H1 (cell line): ENCODE results near the gene KCNE1.

Experiments used
- EZH2 ChIP-seq: fragments of 200-600 bp; sonication (generic); IDR thresholded peaks from 2 replicates; pipeline ENCODE4 v1.7.1; 2012; ENCODE audit warnings: low read depth, mild to moderate bottlenecking, moderate library complexity, low read length, inconsistent platforms; ENCODE audit not compliant: severe bottlenecking
- KDM5A ChIP-seq: fragments of 200-600 bp; IDR thresholded peaks from 2 replicates; pipeline ENCODE4 v1.7.1; 2012; ENCODE audit warnings: mild to moderate bottlenecking, low read length, inconsistent platforms, mixed read lengths
- POLR2A ChIP-seq, 2 experiments: IDR thresholded peaks; 1 replicate in 1 of 2; 2 replicates in 1 of 2; pipeline ENCODE4 v1.6.1; 2011; ENCODE audit warnings: low read depth in 2 of 2, low read length in 2 of 2, mild to moderate bottlenecking in 2 of 2; ENCODE audit errors: control extremely low read depth in 1 of 2
- POLR2AphosphoS5 ChIP-seq: IDR thresholded peaks from 2 replicates; pipeline ENCODE4 v1.6.1; 2011; ENCODE audit warnings: low read depth, low read length
- RXRA ChIP-seq: IDR thresholded peaks from 2 replicates; pipeline ENCODE4 v1.6.1; 2011; ENCODE audit warnings: low read depth, mild to moderate bottlenecking, low read length, moderate library complexity; ENCODE audit not compliant: insufficient read depth

DNA sequence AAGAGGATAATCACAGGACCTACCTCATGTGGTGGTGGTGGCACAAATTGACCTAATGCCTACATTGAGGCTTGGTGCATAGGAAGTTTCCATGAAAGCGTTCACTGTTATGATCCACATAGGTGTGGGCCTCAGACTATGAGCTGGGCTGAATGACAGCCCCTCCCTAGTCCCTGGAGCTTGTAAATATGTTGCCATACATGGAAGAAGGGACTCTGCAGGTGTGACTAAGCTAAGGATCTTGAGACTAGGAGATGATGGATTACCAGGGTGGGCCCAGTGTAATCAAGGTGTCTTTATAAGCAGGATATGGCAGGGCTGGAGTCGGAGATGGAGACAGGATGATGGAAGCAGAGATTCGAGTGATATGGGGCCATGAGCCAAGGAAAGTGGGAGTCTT, 31.0 kb upstream of the KCNE1 start:
- TF ChIP-seq EZH2 (no peak), POLR2A (IDR thresholded peaks at IDR 0.05; ENCODE audit: control extremely low read depth in 1 of 2, low read depth in 2 of 2, low read length in 2 of 2) (no peak), KDM5A (no peak), POLR2AphosphoS5 (no peak), RXRA (no peak)
